Body of pancreas (tissue), 4 donors: Measurements from ENCODE around the gene PTEN.

ENCODE experiments used
- POLR2A ChIP-seq, 3 donors: fragments of 450-650 bp; IDR thresholded peaks; one replicate each; pipeline ENCODE4 v1.6.1; 2016; ENCODE audit warnings: antibody characterized with exemption in 3 of 3, mild to moderate bottlenecking in 2 of 3
- TF ChIP-seq, protein P1 (sequence below), 7 experiments: fragments of 450-650 bp in 4 of 7; fragments of 200-600 bp in 3 of 7; sonication (generic) in 3 of 7; IDR thresholded peaks; one replicate each; pipeline ENCODE4 v1.5.1; 2016 to 2019; ENCODE audit warnings: antibody characterized with exemption in 7 of 7

- TF ChIP-seq, protein P1, sequence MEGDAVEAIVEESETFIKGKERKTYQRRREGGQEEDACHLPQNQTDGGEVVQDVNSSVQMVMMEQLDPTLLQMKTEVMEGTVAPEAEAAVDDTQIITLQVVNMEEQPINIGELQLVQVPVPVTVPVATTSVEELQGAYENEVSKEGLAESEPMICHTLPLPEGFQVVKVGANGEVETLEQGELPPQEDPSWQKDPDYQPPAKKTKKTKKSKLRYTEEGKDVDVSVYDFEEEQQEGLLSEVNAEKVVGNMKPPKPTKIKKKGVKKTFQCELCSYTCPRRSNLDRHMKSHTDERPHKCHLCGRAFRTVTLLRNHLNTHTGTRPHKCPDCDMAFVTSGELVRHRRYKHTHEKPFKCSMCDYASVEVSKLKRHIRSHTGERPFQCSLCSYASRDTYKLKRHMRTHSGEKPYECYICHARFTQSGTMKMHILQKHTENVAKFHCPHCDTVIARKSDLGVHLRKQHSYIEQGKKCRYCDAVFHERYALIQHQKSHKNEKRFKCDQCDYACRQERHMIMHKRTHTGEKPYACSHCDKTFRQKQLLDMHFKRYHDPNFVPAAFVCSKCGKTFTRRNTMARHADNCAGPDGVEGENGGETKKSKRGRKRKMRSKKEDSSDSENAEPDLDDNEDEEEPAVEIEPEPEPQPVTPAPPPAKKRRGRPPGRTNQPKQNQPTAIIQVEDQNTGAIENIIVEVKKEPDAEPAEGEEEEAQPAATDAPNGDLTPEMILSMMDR (IDR thresholded peaks at IDR 0.05) = no peak
- no peak for TF ChIP-seq POLR2A (IDR thresholded peaks at IDR 0.05)
Observed at GRCh38 chr10:87842220-87842641, 21.2 kb upstream of the PTEN start.
